Thoracic aorta (tissue), 2 donors: ENCODE results near the gene AGL. TPM values are rescaled to one million over a fixed set of nuclear protein-coding genes. Genes with fewer than 3 reads are reported as not detected.
"Not testable (repeated sequence)": the region's sequence is repeated elsewhere in the genome, so short reads cannot be mapped to it uniquely, and the experiment has no call there.

Experiments
- ATAC-seq: fragments of 150-250 bp; one replicate; pipeline ENCODE4 v1.8.0; 2017; ENCODE audit warnings: low read depth; ENCODE audit not compliant: insufficient number of reproducible peaks, low FRiP score
- DNase-seq: peaks from one replicate; pipeline ENCODE4 v3.0.0-alpha.2; 2020; ENCODE audit warnings: low spot score
- H3K27ac ChIP-seq, 2 donors: fragments of 200-600 bp; sonication (generic); 1 replicate in 1 of 2; 2 replicates in 1 of 2; pipeline ENCODE4 v1.5.1; 2016; ENCODE audit warnings: mild to moderate bottlenecking in 2 of 2, moderate library complexity in 2 of 2
- H3K27me3 ChIP-seq: fragments of 200-600 bp; sonication (generic); replicated peaks from 2 replicates; pipeline ENCODE4 v1.6.0; 2016; ENCODE audit warnings: mild to moderate bottlenecking; ENCODE audit not compliant: insufficient read depth
- H3K36me3 ChIP-seq: fragments of 200-600 bp; sonication (generic); one replicate; pipeline ENCODE4 v1.5.1; 2016
- H3K4me1 ChIP-seq, 2 donors: fragments of 200-600 bp; sonication (generic); 1 replicate in 1 of 2; 2 replicates in 1 of 2; pipeline versions ENCODE4 v1.5.1 to v1.6.0; 2016; ENCODE audit warnings: low read depth in 2 of 2, mild to moderate bottlenecking in 1 of 2; ENCODE audit not compliant: control insufficient read depth in 1 of 2
- H3K4me3 ChIP-seq: fragments of 200-600 bp; sonication (generic); 2 replicates; pipeline ENCODE4 v1.5.1; 2016; ENCODE audit warnings: mild to moderate bottlenecking
- H3K9me3 ChIP-seq: fragments of 200-600 bp; sonication (generic); 2 replicates; pipeline ENCODE4 v1.5.1; 2016
- CTCF ChIP-seq: fragments of 200-600 bp; sonication (generic); IDR thresholded peaks from one replicate; pipeline ENCODE4 v1.5.1; 2019; ENCODE audit warnings: antibody characterized with exemption
- total RNA-seq, 2 donors: library from RNA; depleted of rRNA; stranded (reverse); fragments of >200 nt; gene quantifications; one replicate each; pipeline versions ENCODE4 v1.1.0 to v1.2.3, GENCODE V29; 2016

Gene AGL
- total RNA-seq, 2 donors from 2014 or later: 21.3 to 36.2 TPM

GRCh38 chr1:99825098-99825497, 25.1 kb upstream of the AGL start:
- Histone ChIP-seq H3K36me3 (no peaks in the 10 kb centered on the region), H3K27ac (no peak overlapping the region), H3K27me3 (no peaks in the 10 kb centered on the region), H3K4me3 (no peak overlapping the region), H3K9me3 (no peaks in the 10 kb centered on the region), H3K4me1 (no peaks in the 10 kb centered on the region)
- TF ChIP-seq CTCF: no peak
- no peak for DNase-seq
- ATAC-seq: no peak

GRCh38 chr1:99825702-99826101, 24.5 kb upstream of the AGL start:
- TF ChIP-seq CTCF: no peak
- no peak for ATAC-seq
- Histone ChIP-seq H3K27ac (no peak overlapping the region), H3K4me1 (no peaks in the 10 kb centered on the region), H3K9me3 (no peaks in the 10 kb centered on the region), H3K36me3 (no peaks in the 10 kb centered on the region), H3K4me3 (no peak overlapping the region), H3K27me3 (no peaks in the 10 kb centered on the region)
- no peak for DNase-seq

- TF ChIP-seq CTCF: no peak
- Histone ChIP-seq H3K9me3 (no peaks in the 10 kb centered on the region), H3K36me3 (no peaks in the 10 kb centered on the region), H3K27ac (no peak overlapping the region), H3K27me3 (no peaks in the 10 kb centered on the region), H3K4me3 (no peak overlapping the region), H3K4me1 (no peaks in the 10 kb centered on the region)
- no peak for DNase-seq
- ATAC-seq: no peak
These were observed 22.2 kb upstream of the AGL start for GRCh38 chr1:99827970-99828369.

GRCh38 chr1:99829269-99829668, 20.9 kb upstream of the AGL start:
- no peaks in the 10 kb centered on the region for H3K27me3 ChIP-seq
- H3K9me3 ChIP-seq: no peaks in the 10 kb centered on the region
- H3K4me1 ChIP-seq: no peaks in the 10 kb centered on the region
- H3K27ac ChIP-seq: no peak overlapping the region
- no peak for DNase-seq
- H3K36me3 ChIP-seq: no peaks in the 10 kb centered on the region
- no peak overlapping the region for H3K4me3 ChIP-seq
- TF ChIP-seq CTCF: no peak
- ATAC-seq: no peak

GRCh38 chr1:99833911-99834310, 16.2 kb upstream of the AGL start:
- not testable (repeated sequence) for ATAC-seq, DNase-seq, H3K27me3 ChIP-seq

GRCh38 chr1:99836171-99837103, 13.7 kb upstream of the AGL start:
- H3K4me3 ChIP-seq, H3K27ac ChIP-seq, ATAC-seq, H3K27me3 ChIP-seq, H3K9me3 ChIP-seq, DNase-seq, H3K4me1 ChIP-seq, H3K36me3 ChIP-seq: not testable (repeated sequence)

More at GRCh38 chr1:99833911-99834310, 16.2 kb upstream of the AGL start:
- H3K27ac ChIP-seq, H3K36me3 ChIP-seq, H3K9me3 ChIP-seq, H3K4me1 ChIP-seq, H3K4me3 ChIP-seq: not testable (repeated sequence)

GRCh38 chr1:99840353-99840752, 9.8 kb upstream of the AGL start:
- not testable (repeated sequence) for H3K9me3 ChIP-seq, DNase-seq, H3K36me3 ChIP-seq, H3K4me3 ChIP-seq, H3K27ac ChIP-seq, ATAC-seq, H3K27me3 ChIP-seq
- H3K4me1 ChIP-seq: peaks cover 0 to 16% of the 10 kb centered on the region in 2 donors
